H1 (cell line): ENCODE data around the gene NECTIN2. TPM values are rescaled to one million over a fixed set of nuclear protein-coding genes. Genes with fewer than 3 reads are reported as not detected.

Experiments
- CTCF ChIA-PET: fragments of 300-600 bp; sonication (Branson Sonifier 250); formaldehyde crosslinking; loops from one replicate; lab custom pipeline; 2021; ENCODE audit not compliant: partially characterized antibody; lab: Charles Lee
- POLR2A ChIA-PET: fragments of 300-600 bp; sonication (Branson Sonifier 250); formaldehyde crosslinking; loops from one replicate; lab custom pipeline; 2021; ENCODE audit warnings: inconsistent platforms; ENCODE audit not compliant: partially characterized antibody; lab: Charles Lee
- DNase-seq, 2 experiments: peaks; one replicate each; pipeline versions ENCODE4 v3.0.0 to v3.0.0-alpha.2; 2010 to 2022; ENCODE audit warnings: low spot score in 2 of 2, low read depth in 1 of 2, mixed read lengths in 1 of 2
- FAIRE-seq: peaks from 2 replicates; lab custom pipeline; 2011; peaks lifted over from hg19 to GRCh38; lab: Jason Lieb, UNC
- H2AFZ ChIP-seq: 2 replicates; pipeline ENCODE4 v1.8.1; 2012; ENCODE audit warnings: low read length, inconsistent platforms
- H2AK5ac ChIP-seq: 2 replicates; pipeline ENCODE4 v1.6.1; 2013; ENCODE audit warnings: low read depth, low read length
- H2BK120ac ChIP-seq: replicated peaks from 2 replicates; pipeline ENCODE3; 2013; ENCODE audit warnings: low read depth, low read length, inconsistent platforms
- H2BK12ac ChIP-seq: 2 replicates; pipeline ENCODE4 v1.6.1; 2013; ENCODE audit warnings: low read depth, low read length
- H2BK15ac ChIP-seq: 2 replicates; pipeline ENCODE4 v1.6.1; 2013; ENCODE audit warnings: low read length
- H2BK20ac ChIP-seq: 2 replicates; pipeline ENCODE4 v1.6.1; 2013; ENCODE audit warnings: low read length
- H2BK5ac ChIP-seq: 2 replicates; pipeline ENCODE4 v1.6.1; 2013; ENCODE audit warnings: low read depth, low read length
- H3K14ac ChIP-seq: 2 replicates; pipeline ENCODE4 v1.6.1; 2013; ENCODE audit warnings: inconsistent platforms; ENCODE audit not compliant: insufficient read length
- H3K18ac ChIP-seq: 2 replicates; pipeline ENCODE4 v1.6.1; 2013; ENCODE audit warnings: low read length; ENCODE audit errors: extremely low read depth
- H3K23ac ChIP-seq: 2 replicates; pipeline ENCODE4 v1.6.1; 2013; ENCODE audit warnings: inconsistent platforms; ENCODE audit not compliant: insufficient read length
- H3K23me2 ChIP-seq: 2 replicates; pipeline ENCODE4 v1.6.1; 2013; ENCODE audit warnings: low read depth, low read length
- H3K27ac ChIP-seq: 2 replicates; pipeline ENCODE4 v1.6.1; 2011; ENCODE audit warnings: low read depth, low read length, inconsistent platforms
- H3K27me3 ChIP-seq, 4 experiments: replicated peaks in 1 of 4; 1 replicate in 1 of 4; 2 replicates in 3 of 4; pipeline versions ENCODE4 v1.6.1 to v1.8.1; 2011 to 2013; ENCODE audit warnings: low read length in 3 of 4, mild to moderate bottlenecking in 3 of 4, inconsistent platforms in 2 of 4, mixed read lengths in 2 of 4, moderate library complexity in 1 of 4; ENCODE audit not compliant: control insufficient read depth in 3 of 4, insufficient read depth in 3 of 4; ENCODE audit errors: extremely low read depth in 1 of 4
- H3K36me3 ChIP-seq, 4 experiments: 2 replicates each; pipeline versions ENCODE4 v1.6.1 to v1.8.1; 2011 to 2013; ENCODE audit warnings: mild to moderate bottlenecking in 4 of 4, low read length in 3 of 4, moderate library complexity in 2 of 4, control low read depth in 1 of 4, inconsistent platforms in 1 of 4; ENCODE audit not compliant: insufficient read depth in 4 of 4, control insufficient read depth in 2 of 4
- H3K4ac ChIP-seq: replicated peaks from 2 replicates; pipeline ENCODE3; 2013; ENCODE audit warnings: low read length, low read depth, mixed read lengths, inconsistent platforms; ENCODE audit not compliant: insufficient read length
- H3K4me1 ChIP-seq, 4 experiments: replicated peaks in 1 of 4; 1 replicate in 1 of 4; 2 replicates in 3 of 4; pipeline versions ENCODE4 v1.6.1 to v1.8.1; 2011 to 2013; ENCODE audit warnings: low read length in 3 of 4, inconsistent platforms in 2 of 4, mixed read lengths in 1 of 4; ENCODE audit not compliant: insufficient read depth in 4 of 4, control insufficient read depth in 3 of 4
- H3K4me2 ChIP-seq, 2 experiments: 2 replicates each; pipeline versions ENCODE4 v1.6.1 to v1.8.1; 2011 to 2013; ENCODE audit warnings: low read depth in 2 of 2, low read length in 2 of 2, control low read depth in 1 of 2, inconsistent platforms in 1 of 2, mild to moderate bottlenecking in 1 of 2; ENCODE audit not compliant: insufficient read depth in 1 of 2
- H3K4me3 ChIP-seq, 4 experiments: fragments of 200-600, 300-600 bp in 1 of 4; sonication (generic), shearing (Covaris generic), sonication (Bioruptor Twin) in 1 of 4; 2 replicates each; pipeline versions ENCODE4 v1.5.1 to v1.8.1; 2011 to 2016; ENCODE audit warnings: low read length in 4 of 4, low read depth in 3 of 4, control low read depth in 2 of 4, inconsistent platforms in 2 of 4, mild to moderate bottlenecking in 2 of 4, mixed read lengths in 1 of 4, moderate library complexity in 1 of 4; ENCODE audit not compliant: insufficient read depth in 2 of 4; ENCODE audit errors: extremely low read depth in 1 of 4
- H3K56ac ChIP-seq: replicated peaks from 2 replicates; pipeline ENCODE3; 2013; ENCODE audit warnings: low read depth, mild to moderate bottlenecking, mixed read lengths, low read length, inconsistent platforms; ENCODE audit not compliant: insufficient read length
- H3K79me1 ChIP-seq: 2 replicates; pipeline ENCODE4 v1.6.1; 2013; ENCODE audit warnings: low read depth, low read length, control low read depth
- H3K79me2 ChIP-seq, 2 experiments: 2 replicates each; pipeline versions ENCODE4 v1.6.1 to v1.8.1; 2012 to 2013; ENCODE audit warnings: low read length in 2 of 2, mild to moderate bottlenecking in 2 of 2, inconsistent platforms in 1 of 2; ENCODE audit not compliant: insufficient read depth in 2 of 2, control insufficient read depth in 1 of 2
- H3K9ac ChIP-seq, 4 experiments: replicated peaks in 1 of 4; 1 replicate in 1 of 4; 2 replicates in 3 of 4; pipeline versions ENCODE4 v1.6.1 to v1.8.1; 2011 to 2013; ENCODE audit warnings: low read depth in 3 of 4, low read length in 3 of 4, control low read depth in 2 of 4, mild to moderate bottlenecking in 2 of 4, moderate library complexity in 2 of 4, inconsistent platforms in 1 of 4; ENCODE audit errors: extremely low read depth in 1 of 4
- H3K9me3 ChIP-seq, 2 experiments: 2 replicates each; pipeline versions ENCODE4 v1.6.1 to v1.8.1; 2012 to 2013; ENCODE audit warnings: mild to moderate bottlenecking in 2 of 2, moderate library complexity in 2 of 2, control low read depth in 1 of 2, inconsistent platforms in 1 of 2, low read depth in 1 of 2, low read length in 1 of 2, mixed read lengths in 1 of 2; ENCODE audit not compliant: insufficient read depth in 2 of 2
- H4K20me1 ChIP-seq, 2 experiments: replicated peaks in 1 of 2; 2 replicates each; pipeline versions ENCODE3 to v1.8.1; 2011 to 2013; ENCODE audit warnings: inconsistent platforms in 2 of 2, low read length in 2 of 2, mild to moderate bottlenecking in 1 of 2; ENCODE audit not compliant: insufficient read depth in 2 of 2, control insufficient read depth in 1 of 2
- H4K5ac ChIP-seq: 2 replicates; pipeline ENCODE4 v1.6.1; 2013; ENCODE audit warnings: low read length, low read depth, mixed read lengths, inconsistent platforms; ENCODE audit not compliant: insufficient read length
- H4K8ac ChIP-seq: 2 replicates; pipeline ENCODE4 v1.8.0; 2013; ENCODE audit warnings: mild to moderate bottlenecking, moderate library complexity, low read length, inconsistent platforms; ENCODE audit not compliant: insufficient read depth; ENCODE audit errors: extremely low read depth
- H4K91ac ChIP-seq: replicated peaks from 2 replicates; pipeline ENCODE3; 2013; ENCODE audit warnings: low read length, mixed read lengths, inconsistent platforms; ENCODE audit not compliant: insufficient read length
- BRCA1 ChIP-seq: IDR thresholded peaks from 2 replicates; pipeline ENCODE4 v1.6.1; 2012; ENCODE audit warnings: low read depth, low read length, improper control_type of control experiment
- CHD1 ChIP-seq: IDR thresholded peaks from 2 replicates; pipeline ENCODE4 v1.6.1; 2012; ENCODE audit warnings: low read depth, low read length, improper control_type of control experiment
- CREB1 ChIP-seq: IDR thresholded peaks from 2 replicates; pipeline ENCODE4 v1.6.1; 2012; ENCODE audit warnings: inconsistent platforms
- EZH2 ChIP-seq: fragments of 200-600 bp; sonication (generic); IDR thresholded peaks from 2 replicates; pipeline ENCODE4 v1.7.1; 2012; ENCODE audit warnings: low read depth, mild to moderate bottlenecking, moderate library complexity, low read length, inconsistent platforms; ENCODE audit not compliant: severe bottlenecking
- GTF2F1 ChIP-seq: IDR thresholded peaks from 2 replicates; pipeline ENCODE4 v1.6.1; 2012; ENCODE audit warnings: low read depth, low read length, improper control_type of control experiment, borderline replicate concordance
- HDAC6 ChIP-seq: IDR thresholded peaks from one replicate; pipeline ENCODE4 v1.7.1; 2012; ENCODE audit warnings: low read depth, mild to moderate bottlenecking, inconsistent platforms, low read length, moderate library complexity
- KDM1A ChIP-seq: fragments of 200-600, 300-600 bp; sonication (generic); IDR thresholded peaks from 2 replicates; pipeline ENCODE4 v1.7.1; 2016; ENCODE audit warnings: mild to moderate bottlenecking, low read length, borderline replicate concordance
- NRF1 ChIP-seq: IDR thresholded peaks from 2 replicates; pipeline ENCODE4 v1.6.1; 2011; ENCODE audit warnings: mild to moderate bottlenecking, low read depth, low read length, improper control_type of control experiment
- POLR2AphosphoS5 ChIP-seq: IDR thresholded peaks from 2 replicates; pipeline ENCODE4 v1.6.1; 2011; ENCODE audit warnings: low read depth, low read length
- RAD21 ChIP-seq, 2 experiments: IDR thresholded peaks in 1 of 2; conservative IDR thresholded peaks in 1 of 2; 2 replicates each; pipeline ENCODE4 v1.6.1; 2011; ENCODE audit warnings: low read depth in 2 of 2, low read length in 2 of 2, improper control_type of control experiment in 1 of 2, inconsistent platforms in 1 of 2, mild to moderate bottlenecking in 1 of 2, moderate library complexity in 1 of 2
- SIN3A ChIP-seq, 2 experiments: IDR thresholded peaks in 1 of 2; conservative IDR thresholded peaks in 1 of 2; 2 replicates each; pipeline ENCODE4 v1.6.1; 2011 to 2012; ENCODE audit warnings: low read length in 2 of 2, improper control_type of control experiment in 1 of 2, low read depth in 1 of 2, mild to moderate bottlenecking in 1 of 2
- SP4 ChIP-seq: IDR thresholded peaks from 2 replicates; pipeline ENCODE4 v1.6.1; 2012; ENCODE audit warnings: low read length, inconsistent platforms
- WGBS, 2 experiments: shearing (Covaris generic) in 1 of 2; methylation state at CpG; one replicate each; pipeline versions ENCODE4 v1.1.6 to v1.1.7; 2013 to 2015; ENCODE audit warnings: low lambda C conversion rate in 2 of 2, mixed read lengths in 2 of 2, inconsistent platforms in 1 of 2, low coverage in 1 of 2, missing lambda C conversion rate in 1 of 2; ENCODE audit not compliant: insufficient replicate concordance in 2 of 2, insufficient coverage in 1 of 2, insufficient read length in 1 of 2; ENCODE audit errors: extremely low coverage in 1 of 2, missing lambda C conversion rate in 1 of 2; 5-methylcytosine and 5-hydroxymethylcytosine counted together
- polyA plus RNA-seq, 7 experiments: library from polyadenylated mRNA; depleted of rRNA in 3 of 7; stranded (reverse) in 5 of 7; unstranded in 2 of 7; fragments of >200 nt in 5 of 7; fragments of 200-250 nt in 2 of 7; gene quantifications; 1 replicate in 5 of 7; 2 replicates in 1 of 7; 4 replicates in 1 of 7; pipeline versions ENCODE4 v1.2.1 to v1.2.3, GENCODE V29; 2011 to 2013; ENCODE audit warnings: missing spikeins in 2 of 7, mixed read lengths in 2 of 7
- total RNA-seq: library from RNA; stranded (reverse); fragmentation: NEBNext Ultra II Directional; extraction: Animal tissue kit (Norgen Biotek cat#: 25700); gene quantifications from 2 replicates; pipeline ENCODE4 v1.2.1, GENCODE V29; 2021

NECTIN2 gene
- total and polyA plus RNA-seq, 2 of the 8 experiments (the other 6 are each of a cell fraction or from before 2014, with no cell fraction given) = 184 to 237 TPM

- no peak overlapping the region for H3K4me3 ChIP-seq
- CTCF ChIA-PET = interaction anchor here (0.6 to 15.2 kb wide), 6 partner anchors 16 to 1706 kb away, joined by 3 to 201 read pairs (median 4); partner anchors contain the start of gene CLPTM1
- H2BK5ac ChIP-seq = no peak overlapping the region
- H4K20me1 ChIP-seq = peaks cover 0 to 19% of the 10 kb centered on the region in 2 experiments
- peaks cover 0 to 14% (median 8%) of the 10 kb centered on the region in 4 experiments; a peak in 6 of 7 replicates for H3K4me1 ChIP-seq
- H3K9ac ChIP-seq = no peak overlapping the region
- H3K18ac ChIP-seq = no peak overlapping the region
- peaks cover 0 to 11% of the 10 kb centered on the region in 2 experiments; a peak in 1 of 4 replicates for H3K79me2 ChIP-seq
- H3K79me1 ChIP-seq = no peaks in the 10 kb centered on the region; the same call in 1 of the 2 replicates
- H2BK20ac ChIP-seq = no peak overlapping the region
- H2AK5ac ChIP-seq = no peak overlapping the region
- H2BK120ac ChIP-seq = no peak overlapping the region
- no peak overlapping the region for H4K91ac ChIP-seq
- H3K9me3 ChIP-seq = no peaks in the 10 kb centered on the region
- H2AFZ ChIP-seq = no peak overlapping the region
- H2BK12ac ChIP-seq = no peak overlapping the region
- no peak overlapping the region for H3K27ac ChIP-seq
- H2BK15ac ChIP-seq = no peak overlapping the region
- FAIRE-seq (no peak), DNase-seq (no peak)
- no peak overlapping the region for H3K23ac ChIP-seq
- H3K56ac ChIP-seq = no peak overlapping the region
- no peak overlapping the region for H3K14ac ChIP-seq
- 91% methylated on average over 17 of the region's 46 CpGs; no CpG with 5 or more reads in 1 of the 2 experiments for WGBS, 2 experiments
- H3K23me2 ChIP-seq = peaks cover 3% of the 10 kb centered on the region; the same call in 1 of the 2 replicates
- POLR2A ChIA-PET = interaction anchor here (0.6 to 12.3 kb wide), 9 partner anchors 9 to 61 kb away, joined by 3 to 247 read pairs (median 6); partner anchors contain the start of genes CLPTM1 and TOMM40
- no peaks in the 10 kb centered on the region for H3K27me3 ChIP-seq
- H3K4ac ChIP-seq = no peak overlapping the region
- no peak overlapping the region for H4K5ac ChIP-seq
- H3K36me3 ChIP-seq = peaks cover 9 to 27% (median 19%) of the 10 kb centered on the region in 4 experiments; a peak in 7 of 8 replicates
- no peak overlapping the region; the same call in 1 of the 2 replicates for H4K8ac ChIP-seq
- no peak overlapping the region for H3K4me2 ChIP-seq
- TF ChIP-seq CHD1 = no peak
- TF ChIP-seq CREB1 = no peak
- no peak for TF ChIP-seq KDM1A
- no peak for TF ChIP-seq RAD21 (IDR thresholded peaks at IDR 0.05 in 1 of 2, conservative IDR thresholded peaks at IDR 0.05 in 1 of 2; ENCODE audit: low read depth in 2 of 2, low read length in 2 of 2)
- TF ChIP-seq NRF1 = no peak
- no peak for TF ChIP-seq POLR2AphosphoS5
- TF ChIP-seq SIN3A (conservative IDR thresholded peaks at IDR 0.05 in 1 of 2, IDR thresholded peaks at IDR 0.05 in 1 of 2; ENCODE audit: low read depth in 1 of 2, low read length in 2 of 2) = no peak
- no peak for TF ChIP-seq HDAC6
- no peak for TF ChIP-seq GTF2F1
- TF ChIP-seq SP4 = no peak
- no peak for TF ChIP-seq EZH2
- TF ChIP-seq BRCA1 = no peak
Observed at GRCh38 chr19:44908074-44908835, 62.2 kb downstream of the NECTIN2 start.
